Activated T-cell treated with anti-CD3 and anti-CD28 coated beads for 24 hours (primary cell): ENCODE measurements around the gene SEMA3C.

Source experiments
- DNase-seq: peaks from one replicate; pipeline ENCODE4 v3.0.0-alpha.2; 2020; ENCODE audit warnings: low read depth

Gene SEMA3C

GRCh38 chr7:80775897-80776296 lies 143.0 kb downstream of the SEMA3C start:
- no peak for DNase-seq

GRCh38 chr7:80775482-80775881 lies 143.4 kb downstream of the SEMA3C start:
- DNase-seq: no peak

GRCh38 chr7:80774843-80775242 lies 144.0 kb downstream of the SEMA3C start:
- DNase-seq: no peak

- DNase-seq: no peak
Observed at GRCh38 chr7:80773787-80774508, 144.9 kb downstream of the SEMA3C start.

GRCh38 chr7:80772347-80772993 lies 146.4 kb downstream of the SEMA3C start:
- no peak for DNase-seq

- DNase-seq: no peak
Observed at GRCh38 chr7:80771523-80771922, 147.3 kb downstream of the SEMA3C start.

GRCh38 chr7:80770675-80771081 lies 148.2 kb downstream of the SEMA3C start:
- no peak for DNase-seq

GRCh38 chr7:80770061-80770460 lies 148.8 kb downstream of the SEMA3C start:
- DNase-seq: no peak

GRCh38 chr7:80768756-80769155 lies 150.1 kb downstream of the SEMA3C start:
- no peak for DNase-seq

GRCh38 chr7:80767654-80768053 lies 151.2 kb downstream of the SEMA3C start:
- DNase-seq: no peak

GRCh38 chr7:80766724-80767123 lies 152.1 kb downstream of the SEMA3C start:
- no peak for DNase-seq

GRCh38 chr7:80764132-80764531 lies 154.7 kb downstream of the SEMA3C start:
- no peak for DNase-seq

GRCh38 chr7:80763704-80764103 lies 155.1 kb downstream of the SEMA3C start:
- DNase-seq: no peak

- DNase-seq: no peak
Observed at GRCh38 chr7:80763289-80763688, 155.6 kb downstream of the SEMA3C start.

GRCh38 chr7:80760292-80760691 lies 158.6 kb downstream of the SEMA3C start:
- no peak for DNase-seq

GRCh38 chr7:80752954-80753690 lies 165.7 kb downstream of the SEMA3C start:
- DNase-seq: no peak

GRCh38 chr7:80749270-80749669 lies 169.6 kb downstream of the SEMA3C start:
- no peak for DNase-seq

- DNase-seq: no peak
Observed at GRCh38 chr7:80748363-80749042, 170.3 kb downstream of the SEMA3C start.

GRCh38 chr7:80740778-80741545 lies 177.9 kb downstream of the SEMA3C start:
- no peak for DNase-seq

GRCh38 chr7:80736371-80737125 lies 182.3 kb downstream of the SEMA3C start:
- no peak for DNase-seq

- no peak for DNase-seq
Observed at GRCh38 chr7:80735330-80735729, 183.5 kb downstream of the SEMA3C start.
